ENCODE measurements around the gene AP5Z1. TPM values are rescaled to one million over a fixed set of nuclear protein-coding genes. Genes with fewer than 3 reads are reported as not detected.

The AP5Z1 gene
- total RNA-seq, 2 donors from 2014 or later = 20.2 to 23.4 TPM

DNA sequence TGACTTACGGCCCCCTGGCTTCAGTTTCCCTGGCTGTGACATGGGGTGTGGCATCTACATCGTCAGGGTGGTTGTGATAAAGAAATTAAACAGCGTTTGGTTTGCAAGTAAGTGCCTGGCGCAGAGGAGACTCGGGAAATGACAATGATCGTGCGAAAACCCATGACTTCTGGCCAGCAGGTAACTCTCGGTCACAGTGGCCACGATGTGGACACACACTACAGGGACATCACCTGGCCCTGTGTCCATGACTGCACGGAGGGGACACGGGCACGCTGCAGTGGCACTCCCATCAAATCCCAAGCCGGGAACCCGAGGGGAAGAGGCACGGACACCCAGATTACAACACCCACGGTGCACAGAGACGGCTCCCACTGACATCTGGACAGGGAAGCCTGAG is 57.8 kb downstream of the AP5Z1 start:
- WGBS, 2 donors = 81 to 82% methylated on average over 12 to 16 of the region's 17 CpGs
- H3K36me3 ChIP-seq (replicated peaks in 1 of 2; ENCODE audit: insufficient read depth in 1 of 2, low read depth in 2 of 2) = no peaks in the 10 kb centered on the region
- no peak overlapping the region for H3K27ac ChIP-seq
- no peaks in the 10 kb centered on the region for H3K9me3 ChIP-seq
- no peak for TF ChIP-seq POLR2A (IDR thresholded peaks at IDR 0.05)
- TF ChIP-seq, protein P1, sequence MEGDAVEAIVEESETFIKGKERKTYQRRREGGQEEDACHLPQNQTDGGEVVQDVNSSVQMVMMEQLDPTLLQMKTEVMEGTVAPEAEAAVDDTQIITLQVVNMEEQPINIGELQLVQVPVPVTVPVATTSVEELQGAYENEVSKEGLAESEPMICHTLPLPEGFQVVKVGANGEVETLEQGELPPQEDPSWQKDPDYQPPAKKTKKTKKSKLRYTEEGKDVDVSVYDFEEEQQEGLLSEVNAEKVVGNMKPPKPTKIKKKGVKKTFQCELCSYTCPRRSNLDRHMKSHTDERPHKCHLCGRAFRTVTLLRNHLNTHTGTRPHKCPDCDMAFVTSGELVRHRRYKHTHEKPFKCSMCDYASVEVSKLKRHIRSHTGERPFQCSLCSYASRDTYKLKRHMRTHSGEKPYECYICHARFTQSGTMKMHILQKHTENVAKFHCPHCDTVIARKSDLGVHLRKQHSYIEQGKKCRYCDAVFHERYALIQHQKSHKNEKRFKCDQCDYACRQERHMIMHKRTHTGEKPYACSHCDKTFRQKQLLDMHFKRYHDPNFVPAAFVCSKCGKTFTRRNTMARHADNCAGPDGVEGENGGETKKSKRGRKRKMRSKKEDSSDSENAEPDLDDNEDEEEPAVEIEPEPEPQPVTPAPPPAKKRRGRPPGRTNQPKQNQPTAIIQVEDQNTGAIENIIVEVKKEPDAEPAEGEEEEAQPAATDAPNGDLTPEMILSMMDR (IDR thresholded peaks at IDR 0.05) = no peak
- ATAC-seq (no peak), DNase-seq (no peak)
- H3K4me1 ChIP-seq = no peaks in the 10 kb centered on the region
- intact Hi-C loops (cut with DNase I) = no loop called here
- H3K27me3 ChIP-seq = no peaks in the 10 kb centered on the region
- H3K4me3 ChIP-seq = no peak overlapping the region

DNA sequence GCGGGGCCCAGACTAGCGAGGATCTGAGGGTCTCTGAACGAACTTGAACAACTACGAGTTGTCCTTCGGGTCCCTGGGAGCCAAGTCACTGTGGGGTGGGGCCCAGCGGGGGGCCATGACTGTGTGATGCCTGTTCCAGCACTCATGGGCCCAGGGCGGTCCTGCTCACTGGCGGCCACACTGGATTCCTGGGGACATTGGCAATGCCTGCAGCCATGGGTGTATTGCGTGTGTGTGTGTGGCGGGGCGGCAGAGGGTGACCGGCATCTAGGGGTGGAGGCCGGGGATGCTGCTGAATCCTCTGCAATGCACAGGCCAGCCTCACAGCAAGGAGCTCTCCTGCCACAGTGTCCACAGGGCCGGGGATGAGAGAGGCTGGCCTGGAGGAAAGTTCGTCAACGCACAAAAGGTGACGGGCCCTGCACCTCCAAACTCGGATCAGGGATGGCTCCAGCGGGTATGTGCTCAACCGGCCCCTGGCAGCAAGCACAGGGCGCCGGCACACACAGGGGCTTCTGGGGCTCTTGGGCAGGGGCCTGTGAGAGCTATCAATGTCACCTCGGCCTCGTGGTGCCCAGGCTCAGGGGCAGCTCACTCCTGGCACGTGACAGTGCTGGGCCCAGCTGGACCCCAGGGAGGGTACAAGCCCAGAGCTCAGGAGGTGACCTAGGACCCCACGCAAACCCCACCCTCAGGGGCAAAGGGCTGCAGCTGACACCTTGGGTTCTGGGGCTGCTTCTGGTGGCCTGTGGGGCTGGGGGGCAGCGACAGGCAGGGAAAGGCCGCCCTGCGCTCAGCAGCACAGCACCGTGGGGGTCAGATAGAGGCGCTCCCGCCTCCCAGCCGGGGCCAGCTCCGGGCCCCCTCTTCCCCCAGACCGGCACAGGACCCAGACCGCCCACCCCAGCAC is 58.5 kb downstream of the AP5Z1 start:
- H3K27me3 ChIP-seq = no peaks in the 10 kb centered on the region
- H3K4me3 ChIP-seq = no peak overlapping the region
- no peak for DNase-seq
- no peaks in the 10 kb centered on the region for H3K36me3 ChIP-seq (replicated peaks in 1 of 2; ENCODE audit: insufficient read depth in 1 of 2, low read depth in 2 of 2)
- no peak overlapping the region for H3K27ac ChIP-seq
- intact Hi-C loops (cut with DNase I) = no loop called here
- H3K4me1 ChIP-seq = no peaks in the 10 kb centered on the region
- 89 to 95% methylated on average over 18 to 33 of the region's 36 CpGs for WGBS, 2 donors
- no peak for TF ChIP-seq POLR2A (IDR thresholded peaks at IDR 0.05)
- TF ChIP-seq, protein P1 (IDR thresholded peaks at IDR 0.05) = no peak
- no peak for ATAC-seq
- no peaks in the 10 kb centered on the region for H3K9me3 ChIP-seq

DNA sequence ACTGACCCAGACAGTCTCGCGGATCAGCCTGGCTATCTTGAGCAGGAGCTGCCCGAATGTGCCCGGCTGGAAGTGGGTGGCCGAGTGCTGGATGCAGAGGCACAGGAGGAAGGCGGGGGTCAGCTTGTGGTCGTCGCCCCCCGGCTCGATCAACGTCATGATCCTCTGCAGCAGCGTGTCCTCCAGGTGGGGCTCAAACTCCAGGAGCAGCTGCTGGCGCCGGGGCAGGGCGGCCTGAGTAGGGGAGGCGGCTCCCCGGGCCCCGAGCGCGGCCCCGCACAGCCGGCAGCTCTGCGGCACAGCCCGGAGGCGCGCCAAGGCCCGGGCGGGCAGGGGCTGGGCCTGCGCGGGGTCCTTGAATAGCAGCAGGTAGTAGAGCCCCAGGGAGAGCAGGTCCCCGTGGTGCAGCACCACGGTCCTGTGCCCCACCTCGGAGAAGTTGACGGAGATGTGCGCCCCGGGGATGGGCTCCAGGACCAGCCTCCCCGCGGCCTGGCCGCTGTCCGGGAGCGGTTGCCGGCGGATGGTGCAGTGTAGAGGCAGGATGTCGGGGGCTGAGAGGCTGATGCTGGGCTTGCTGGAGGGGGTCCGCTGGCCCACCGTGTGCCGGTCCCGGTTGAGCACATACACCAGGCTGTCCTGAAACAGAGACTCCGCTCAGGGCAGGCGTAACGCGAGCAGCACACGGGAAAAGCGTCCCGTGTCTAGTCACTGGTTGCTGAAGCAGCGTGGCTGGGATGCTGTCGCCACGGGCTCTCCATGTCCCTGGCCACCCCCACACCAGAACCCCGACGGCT is 59.4 kb downstream of the AP5Z1 start:
- Histone ChIP-seq H3K27me3 (no peaks in the 10 kb centered on the region), H3K27ac (no peak overlapping the region), H3K4me1 (no peaks in the 10 kb centered on the region), H3K9me3 (no peaks in the 10 kb centered on the region), H3K4me3 (no peak overlapping the region), H3K36me3 (replicated peaks in 1 of 2; ENCODE audit: insufficient read depth in 1 of 2, low read depth in 2 of 2) (no peaks in the 10 kb centered on the region)
- intact Hi-C loops (cut with DNase I) = no loop called here
- WGBS, 2 donors = 92 to 97% methylated on average over 20 to 52 of the region's 60 CpGs
- DNase-seq (no peak), ATAC-seq (no peak)
- TF ChIP-seq, protein P1 (IDR thresholded peaks at IDR 0.05) = no peak
- TF ChIP-seq POLR2A (IDR thresholded peaks at IDR 0.05) = no peak

DNA sequence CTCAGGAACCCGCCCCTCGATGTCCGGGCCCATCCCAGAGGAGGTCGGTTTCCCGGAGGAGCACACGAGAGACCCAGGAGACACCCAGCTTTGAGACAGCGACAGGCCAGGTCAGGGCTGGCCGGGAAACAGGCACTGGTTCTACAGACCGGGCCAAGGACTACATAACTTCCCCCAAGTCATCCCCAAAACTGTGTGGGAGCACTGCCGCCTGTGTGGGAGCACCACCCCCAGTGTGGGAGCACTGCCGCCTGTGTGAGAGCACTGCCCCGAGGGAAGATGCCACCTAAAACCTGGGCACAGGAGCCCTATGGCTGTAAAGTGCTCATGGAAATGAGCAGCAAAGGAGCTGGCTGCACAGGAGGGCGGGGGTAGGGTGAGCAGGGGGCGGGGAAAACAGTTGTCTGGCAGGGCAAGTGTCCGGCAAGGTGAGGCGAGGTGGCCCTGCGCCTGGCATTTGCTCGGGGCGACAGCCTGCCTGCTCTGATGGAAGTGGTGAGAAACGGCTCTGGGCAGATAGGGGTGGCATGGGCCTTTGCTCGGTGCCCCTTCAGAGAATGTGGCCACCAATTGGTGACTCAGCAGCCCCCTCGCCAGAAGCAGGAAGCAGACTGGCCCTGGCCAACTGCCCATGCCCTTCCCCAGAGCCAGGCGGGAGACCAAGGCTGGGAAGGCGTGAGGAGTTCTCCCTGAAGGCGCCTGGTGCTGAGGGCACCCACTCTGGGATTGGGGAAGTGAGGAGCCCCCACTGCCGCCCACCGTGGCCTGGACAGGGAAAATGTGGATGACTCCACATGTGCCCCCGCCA is 60.2 kb downstream of the AP5Z1 start:
- 53 to 69% methylated on average over 11 to 25 of the region's 28 CpGs for WGBS, 2 donors
- peak overlapping the region in 2 of 4 donors; percentile 32 to 54 for H3K27ac ChIP-seq
- no peaks in the 10 kb centered on the region for H3K27me3 ChIP-seq
- DNase-seq (peak in 3 of 4 donors; percentile 46 to 68 (median 48)), ATAC-seq (peak; percentile 44)
- no peaks in the 10 kb centered on the region for H3K9me3 ChIP-seq
- peak in 2 of 3 donors; percentile 25 to 27 for TF ChIP-seq POLR2A (IDR thresholded peaks at IDR 0.05)
- TF ChIP-seq, protein P1 (IDR thresholded peaks at IDR 0.05) = no peak
- H3K4me1 ChIP-seq = no peaks in the 10 kb centered on the region
- H3K4me3 ChIP-seq = no peak overlapping the region
- intact Hi-C loops (cut with DNase I) = no loop called here
- H3K36me3 ChIP-seq (replicated peaks in 1 of 2; ENCODE audit: insufficient read depth in 1 of 2, low read depth in 2 of 2) = no peaks in the 10 kb centered on the region

Measured in body of pancreas (tissue), 4 donors.